ENCODE measurements around the gene COL4A1.

COL4A1 gene

GRCh38 chr13:110276553-110276950, 30.4 kb downstream of the COL4A1 start:
- no peak for DNase-seq

- DNase-seq = no peak
These were observed 30.9 kb downstream of the COL4A1 start for GRCh38 chr13:110275931-110276552.

- DNase-seq = no peak
These were observed 32.3 kb downstream of the COL4A1 start for GRCh38 chr13:110274687-110275086.

GRCh38 chr13:110273254-110273653, 33.7 kb downstream of the COL4A1 start:
- no peak for DNase-seq

- no peak for DNase-seq
These were observed 34.3 kb downstream of the COL4A1 start for GRCh38 chr13:110272651-110273050.

GRCh38 chr13:110272227-110272626, 34.7 kb downstream of the COL4A1 start:
- no peak for DNase-seq

- DNase-seq = no peak
These were observed 35.6 kb downstream of the COL4A1 start for GRCh38 chr13:110271313-110271712.

GRCh38 chr13:110270507-110270906, 36.5 kb downstream of the COL4A1 start:
- DNase-seq = no peak

- DNase-seq = no peak
These were observed 37.3 kb downstream of the COL4A1 start for GRCh38 chr13:110269509-110270185.

- no peak for DNase-seq
These were observed 38.3 kb downstream of the COL4A1 start for GRCh38 chr13:110268576-110269185.

- no peak for DNase-seq
These were observed 38.9 kb downstream of the COL4A1 start for GRCh38 chr13:110268061-110268460.

- no peak for DNase-seq
These were observed 40.0 kb downstream of the COL4A1 start for GRCh38 chr13:110266983-110267382.

GRCh38 chr13:110266431-110266809, 40.5 kb downstream of the COL4A1 start:
- no peak for DNase-seq

- DNase-seq = peak in 2 of 58 donors; percentile 12 to 34
These were observed 41.1 kb downstream of the COL4A1 start for GRCh38 chr13:110265682-110266430.

GRCh38 chr13:110265341-110265681, 41.6 kb downstream of the COL4A1 start:
- no peak for DNase-seq

- no peak for DNase-seq
These were observed 42.2 kb downstream of the COL4A1 start for GRCh38 chr13:110264685-110265275.

- no peak for DNase-seq
These were observed 43.1 kb downstream of the COL4A1 start for GRCh38 chr13:110263888-110264287.

- no peak for DNase-seq
These were observed 43.6 kb downstream of the COL4A1 start for GRCh38 chr13:110263404-110263803.

- DNase-seq = no peak
These were observed 44.3 kb downstream of the COL4A1 start for GRCh38 chr13:110262508-110263291.

- no peak for DNase-seq
These were observed 44.9 kb downstream of the COL4A1 start for GRCh38 chr13:110262082-110262436.

Data from anterior cingulate cortex (tissue), 58 donors.